HTR-8/SVneo (cell line): Measurements from ENCODE around the gene SPACA7.

ENCODE experiments used
- DNase-seq: peaks from one replicate; pipeline ENCODE4 v3.0.0; 2011; ENCODE audit warnings: low spot score, mixed read lengths; ENCODE audit not compliant: insufficient read length
- FAIRE-seq: peaks from 2 replicates; lab custom pipeline; 2011; peaks lifted over from hg19 to GRCh38; lab: Jason Lieb, UNC

SPACA7 gene, protein sequence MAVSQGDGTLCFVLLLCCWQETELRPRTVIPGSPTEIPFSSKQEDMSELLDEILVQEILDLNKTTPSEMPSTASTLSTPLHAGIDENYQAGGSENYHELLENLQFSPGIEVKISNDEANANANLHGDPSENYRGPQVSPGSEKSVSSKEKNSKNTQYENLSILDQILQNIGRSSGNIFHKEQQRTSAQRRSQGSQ

DNA sequence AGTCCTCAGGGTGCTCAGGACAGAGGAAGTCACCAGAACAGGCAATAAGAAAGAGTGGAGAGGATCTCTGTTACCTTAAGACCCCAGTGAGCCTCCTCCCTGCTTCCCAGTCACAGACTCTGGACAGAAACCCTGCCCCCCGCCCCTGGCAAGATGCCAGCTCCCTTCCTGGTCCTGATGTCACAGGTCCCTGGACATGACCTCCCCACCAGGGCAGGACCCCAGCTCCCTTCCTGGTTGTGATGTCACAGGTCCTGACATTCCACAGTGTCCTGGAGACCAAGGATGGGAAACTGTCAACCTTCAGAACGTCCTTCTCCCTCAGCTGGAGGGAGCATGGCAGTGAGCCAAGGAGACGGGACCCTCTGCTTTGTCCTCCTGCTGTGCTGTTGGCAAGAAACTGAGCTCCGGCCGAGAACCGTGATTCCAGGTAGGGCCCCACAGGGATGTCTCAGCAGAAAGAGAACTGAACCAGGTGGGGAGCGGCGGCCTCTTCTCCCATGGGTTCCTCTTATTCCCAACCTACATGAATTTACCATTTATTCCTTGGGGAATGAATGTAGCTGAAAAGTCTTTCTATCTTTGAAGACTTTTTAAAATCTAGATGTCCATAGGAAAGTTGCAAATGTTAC lies at the start of gene SPACA7:
Gene SPACA7 (plus strand): TSS at position 306 of the 632 bp plus-strand sequence. CDS start 31 bp downstream, at position 337.
- DNase-seq (no peak), FAIRE-seq (no peak)

DNA sequence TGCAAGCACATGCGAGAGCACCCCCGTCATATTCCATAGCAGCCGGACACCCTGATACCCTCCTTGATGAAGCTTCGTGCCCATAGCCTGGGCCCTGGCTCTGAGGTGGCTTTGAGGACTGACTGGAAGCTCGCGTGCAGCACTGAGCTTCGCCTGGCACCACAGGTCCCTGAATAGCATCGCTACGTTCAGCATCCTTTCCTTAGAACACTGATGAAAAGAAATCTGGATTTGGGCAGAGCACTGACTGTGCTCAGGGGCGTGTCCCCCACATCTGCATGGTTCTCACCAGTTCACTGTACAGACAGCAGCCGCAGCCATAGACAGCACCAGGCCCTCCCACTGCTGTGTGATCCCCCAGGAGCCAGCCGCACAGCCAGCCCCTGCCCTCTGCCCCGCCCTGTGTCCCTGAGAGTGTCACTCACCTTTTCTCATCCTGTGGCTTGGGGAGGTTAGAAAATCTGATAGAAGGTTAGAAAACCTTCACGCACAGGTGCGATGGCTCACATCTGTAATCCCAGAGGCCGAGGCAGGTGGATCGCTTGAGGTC lies 49.3 kb upstream of the SPACA7 start:
- DNase-seq (no peak), FAIRE-seq (no peak)

DNA sequence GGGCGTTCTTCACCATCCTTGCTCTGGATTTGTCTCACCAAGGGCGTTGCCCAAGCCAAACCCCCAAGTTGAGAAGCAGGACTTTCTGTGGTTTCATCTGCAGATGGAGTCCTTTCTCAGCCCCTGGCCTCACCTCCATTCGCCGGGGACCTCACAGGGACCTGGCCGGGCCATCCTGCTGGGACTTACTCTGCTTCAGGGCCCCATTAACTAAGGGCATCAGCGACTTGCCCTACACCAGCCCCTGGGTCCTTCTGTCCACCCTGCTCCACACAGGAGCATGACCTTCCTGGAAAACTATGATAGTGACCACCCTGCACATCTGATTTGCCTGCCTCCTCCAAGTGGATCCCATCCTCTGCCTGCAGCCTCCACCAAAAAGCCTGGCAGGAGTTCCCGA lies 47.2 kb upstream of the SPACA7 start:
- FAIRE-seq (no peak), DNase-seq (no peak)

DNA sequence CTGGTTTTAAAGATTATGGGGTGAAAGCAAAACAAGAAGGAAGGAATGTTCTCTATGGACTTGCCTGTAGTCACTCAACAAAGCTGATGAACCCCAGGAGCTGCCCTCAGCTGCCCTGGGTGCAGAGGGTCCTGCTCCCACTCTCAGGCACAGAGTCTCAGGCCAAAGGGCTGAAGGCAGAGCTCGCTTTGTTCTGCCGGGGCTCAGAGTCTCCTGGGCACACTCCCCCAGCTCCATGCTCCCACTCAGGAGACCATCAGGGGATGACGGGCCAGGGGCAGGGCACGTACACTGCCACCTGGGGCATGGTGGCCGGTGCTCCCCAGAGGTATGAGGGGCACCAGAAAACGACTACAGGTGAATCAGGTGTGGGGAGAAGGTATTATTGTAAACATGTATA lies 46.8 kb upstream of the SPACA7 start:
- DNase-seq: no peak
- no peak for FAIRE-seq

DNA sequence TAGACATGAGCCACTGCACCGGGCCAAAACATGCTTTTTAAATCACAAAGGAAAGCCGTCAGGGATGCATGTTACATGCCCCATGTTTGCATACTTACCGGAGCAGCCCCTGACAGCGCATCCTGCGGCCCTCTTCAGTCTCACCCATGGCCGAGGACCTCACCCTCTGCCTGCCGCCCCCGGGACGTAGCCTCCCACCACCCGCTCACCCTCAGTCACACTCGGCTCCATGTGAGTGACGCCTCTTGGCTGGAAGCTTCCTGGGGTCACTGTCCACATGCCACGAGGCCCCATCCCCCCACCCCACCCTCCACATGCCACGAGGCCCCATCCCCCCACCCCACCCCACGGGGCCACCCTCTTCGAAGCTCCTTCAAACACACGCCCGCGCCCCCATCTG lies 46.1 kb upstream of the SPACA7 start:
- DNase-seq (no peak), FAIRE-seq (no peak)

DNA sequence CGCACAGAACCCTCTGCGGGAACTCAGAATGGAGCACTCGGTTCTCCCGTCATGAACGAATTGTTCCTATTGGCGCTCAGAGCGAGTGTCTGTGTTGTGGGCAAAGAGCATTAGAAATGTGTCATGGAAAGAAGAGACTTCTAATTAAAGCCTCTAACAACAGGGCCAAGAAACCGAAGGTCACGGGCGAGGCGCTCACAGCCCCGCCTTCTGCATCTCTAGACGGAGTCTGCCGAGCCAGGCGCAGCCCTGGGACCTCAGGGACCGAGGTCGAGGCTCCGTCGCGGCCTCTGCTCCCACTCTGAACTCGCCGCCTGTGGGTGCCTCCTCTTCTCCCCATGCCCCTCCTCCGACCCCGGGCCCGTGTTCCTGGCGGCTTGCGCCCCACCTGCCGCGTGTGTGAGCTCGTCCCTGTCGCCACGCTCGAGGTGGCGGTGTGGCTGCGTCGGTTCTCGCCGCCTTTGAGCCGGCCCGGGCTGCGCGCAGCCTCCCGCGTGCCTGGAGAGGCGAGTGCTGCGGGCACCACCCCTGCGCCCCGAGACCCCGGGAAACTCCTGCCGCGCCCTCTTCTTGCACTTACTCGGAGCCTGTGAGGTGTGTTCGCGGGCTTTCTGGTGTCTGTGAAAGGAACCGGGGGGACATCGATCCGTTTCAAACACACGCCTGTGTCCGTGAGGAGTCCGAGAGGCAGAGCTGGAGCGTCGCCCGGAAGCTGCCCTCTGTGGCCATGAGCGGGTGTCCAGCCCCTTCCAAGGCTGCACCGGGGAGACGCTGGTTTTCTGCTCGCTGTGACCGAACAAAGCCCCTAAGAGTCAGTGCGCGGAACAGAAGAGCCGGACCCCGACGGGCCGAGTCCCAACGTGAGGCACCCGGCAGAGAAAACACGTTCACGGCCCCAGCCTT lies 45.4 kb upstream of the SPACA7 start:
- no peak for DNase-seq

DNA sequence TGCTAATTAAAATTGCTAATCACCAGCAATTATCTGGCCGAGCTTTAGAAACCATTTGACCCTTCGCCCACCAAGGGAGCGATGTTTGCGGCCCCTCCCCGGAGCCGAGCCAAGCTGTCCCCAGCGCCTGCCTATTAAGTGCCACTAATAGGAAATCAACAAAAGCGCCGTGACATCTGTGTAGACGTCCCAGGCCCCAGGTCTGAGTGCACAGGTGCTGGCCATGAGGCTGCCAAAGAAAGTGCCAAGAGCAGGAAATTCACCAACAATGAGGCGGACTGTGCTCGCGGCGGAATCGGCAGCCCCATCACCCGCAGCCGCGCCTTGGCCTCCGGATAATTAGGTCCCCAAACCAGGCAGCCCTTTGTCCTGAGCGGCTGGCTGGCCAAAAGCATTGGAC lies 44.5 kb upstream of the SPACA7 start:
- no peak for FAIRE-seq
- DNase-seq: no peak

More for the DNA sequence above, 45.4 kb upstream of the SPACA7 start:
- FAIRE-seq: no peak

DNA sequence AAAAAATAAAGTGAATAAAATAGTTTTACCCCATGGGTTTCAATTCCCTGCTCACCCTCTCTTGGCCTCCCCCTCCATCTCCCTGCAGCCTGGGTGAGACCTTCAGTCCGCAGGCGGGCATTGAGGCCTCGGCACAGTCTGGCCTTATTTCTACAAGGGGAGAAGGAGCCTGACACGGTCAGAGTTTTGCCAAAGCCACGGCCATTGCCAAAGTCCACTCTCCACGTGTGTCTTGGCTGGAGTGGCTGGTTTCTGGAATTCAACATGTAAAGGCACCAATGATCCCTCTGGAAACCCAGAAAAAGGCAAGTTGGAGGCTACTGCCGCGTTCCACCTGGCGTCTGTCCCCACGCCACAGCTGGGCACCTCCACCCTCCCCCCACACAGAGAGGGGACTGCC lies 43.4 kb upstream of the SPACA7 start:
- no peak for DNase-seq
- no peak for FAIRE-seq

DNA sequence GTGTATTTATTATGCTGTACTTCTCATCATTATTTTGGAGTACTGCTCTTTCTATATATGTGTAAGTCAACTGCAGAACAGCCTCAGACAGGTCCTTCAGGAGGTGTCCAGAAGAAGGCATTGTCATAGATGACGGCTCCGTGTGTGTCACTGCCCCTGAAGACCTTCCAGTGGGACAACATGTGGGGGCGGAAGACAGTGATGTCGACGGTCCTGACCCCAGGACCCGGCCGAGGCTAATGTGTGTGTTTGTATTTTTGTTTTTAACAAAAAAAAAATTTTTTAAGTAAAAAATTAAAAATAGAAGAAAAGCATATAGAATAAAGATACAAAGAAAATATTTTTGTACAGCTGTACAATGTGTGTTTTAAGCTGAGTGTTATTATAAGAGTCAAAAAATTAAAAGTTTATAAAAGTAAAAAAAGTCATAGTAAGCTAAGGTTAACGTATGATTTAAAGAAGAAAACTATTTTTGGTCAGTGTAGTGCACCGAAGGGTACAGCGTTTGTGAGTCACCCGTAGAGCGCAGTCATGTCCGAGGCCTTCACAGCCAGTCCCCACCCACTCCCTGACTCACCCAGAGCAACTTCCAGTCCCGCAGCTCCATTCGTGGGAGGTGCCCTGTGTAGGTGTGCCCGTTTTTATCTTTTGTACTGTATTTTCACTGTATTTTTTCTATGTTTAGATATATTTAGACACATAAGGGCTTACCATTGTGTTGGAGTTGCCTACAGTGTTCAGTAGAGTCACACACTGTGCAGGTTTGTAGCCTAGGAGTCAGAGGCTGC lies 42.2 kb upstream of the SPACA7 start:
- no peak for DNase-seq
- no peak for FAIRE-seq

DNA sequence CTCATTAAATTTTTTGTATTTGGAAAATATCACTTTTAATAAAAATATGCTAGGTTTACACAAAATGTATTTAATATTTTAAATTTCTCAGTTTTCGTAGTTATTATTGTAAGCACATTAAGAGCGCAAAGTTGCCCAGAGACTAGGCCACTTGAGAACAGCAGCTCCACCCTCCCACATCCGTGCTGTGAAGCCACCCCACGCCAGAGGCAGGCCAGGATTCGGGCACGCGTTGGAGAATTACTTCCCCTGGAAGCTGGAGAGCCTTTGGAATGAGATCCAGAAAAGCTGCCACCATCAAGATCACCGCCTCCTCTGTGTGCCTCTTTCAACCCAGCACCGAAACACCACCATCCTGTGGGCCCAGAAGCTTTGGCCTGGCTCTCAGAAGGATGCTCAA lies 41.0 kb upstream of the SPACA7 start:
- FAIRE-seq (no peak), DNase-seq (no peak)

DNA sequence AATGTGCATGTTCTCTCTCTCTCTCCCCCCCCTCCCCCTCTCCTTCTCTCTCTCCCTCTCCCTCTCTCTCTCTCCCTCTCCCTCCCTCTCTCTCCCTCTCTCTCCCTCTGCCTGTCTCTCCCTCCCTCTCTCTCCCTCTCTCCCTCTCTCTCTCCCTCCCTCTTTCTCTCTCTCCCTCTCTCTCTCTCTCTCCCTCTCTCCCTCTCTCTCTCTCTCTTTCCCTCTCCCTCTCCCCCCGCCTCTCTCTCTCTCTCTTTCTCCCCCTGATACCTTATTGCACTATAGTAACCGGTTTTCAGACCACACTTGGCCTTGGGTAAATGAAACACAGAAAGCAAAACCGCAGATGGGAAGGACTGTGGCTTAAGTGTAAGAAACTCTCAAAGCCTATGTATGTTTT lies 34.7 kb upstream of the SPACA7 start:
- FAIRE-seq (no peak), DNase-seq (no peak)

DNA sequence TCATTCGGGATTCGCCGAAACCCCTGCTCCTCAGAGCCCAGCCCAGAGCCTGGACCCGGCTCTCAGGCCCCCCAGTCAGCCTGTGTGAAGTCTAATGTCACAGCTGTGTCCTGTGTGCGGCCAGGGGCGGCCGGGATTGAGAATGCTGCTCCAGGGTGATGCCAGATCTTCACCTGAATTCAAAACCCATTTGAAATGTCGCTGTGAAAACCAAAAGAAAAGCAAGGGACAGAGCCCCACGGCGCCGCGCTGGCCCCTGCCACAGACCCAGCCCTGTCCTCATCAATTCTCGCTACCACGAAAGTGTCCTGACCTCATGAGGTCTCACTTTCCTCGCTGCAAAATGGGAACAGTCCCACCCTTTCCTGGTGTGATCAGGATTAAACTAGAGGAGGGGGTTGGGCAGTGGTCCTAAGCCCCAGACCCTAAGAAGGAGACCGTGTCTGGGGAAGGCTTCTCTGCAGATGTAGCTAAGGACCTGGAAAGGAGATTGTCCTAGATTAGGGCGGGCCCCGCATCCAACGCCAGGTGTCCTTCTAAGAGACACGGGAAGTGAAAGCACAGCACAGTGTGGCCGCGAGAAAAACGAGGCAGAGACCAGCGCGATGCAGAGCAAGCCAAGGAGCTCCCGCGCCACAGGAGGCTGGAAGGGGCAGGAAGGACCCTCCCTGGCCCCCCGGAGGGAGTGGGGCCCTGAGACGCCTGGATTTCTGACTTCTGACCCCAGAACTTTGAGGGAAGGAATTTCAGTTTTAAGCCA lies 34.0 kb upstream of the SPACA7 start:
- FAIRE-seq: no peak
- DNase-seq: no peak

DNA sequence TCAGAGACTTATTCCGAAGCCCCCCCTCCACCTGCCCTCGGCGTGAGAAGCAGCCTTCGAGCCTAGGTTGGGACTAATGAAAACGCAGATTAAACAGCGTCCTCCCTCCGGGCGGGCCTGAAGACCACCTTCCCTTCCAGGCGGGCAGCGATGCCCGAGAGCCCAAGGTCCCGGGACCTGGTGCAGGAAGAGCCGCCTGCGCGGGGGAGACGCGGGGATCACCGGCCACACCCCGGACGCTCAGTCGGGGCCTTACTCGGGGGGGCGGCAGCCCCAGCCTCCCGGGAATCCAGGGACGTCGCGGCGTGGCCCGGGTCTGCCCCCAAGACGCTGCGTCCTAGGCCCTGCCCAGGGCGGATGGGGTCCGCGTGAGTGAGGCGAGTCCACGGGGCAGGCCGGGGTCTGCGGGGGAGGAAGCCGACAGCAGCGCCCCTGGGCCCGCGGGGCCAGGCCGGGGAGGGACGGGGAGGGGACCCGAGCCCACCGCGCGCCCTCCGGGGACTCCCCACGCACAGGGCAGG lies 33.3 kb upstream of the SPACA7 start:
- FAIRE-seq: no peak
- DNase-seq: no peak

DNA sequence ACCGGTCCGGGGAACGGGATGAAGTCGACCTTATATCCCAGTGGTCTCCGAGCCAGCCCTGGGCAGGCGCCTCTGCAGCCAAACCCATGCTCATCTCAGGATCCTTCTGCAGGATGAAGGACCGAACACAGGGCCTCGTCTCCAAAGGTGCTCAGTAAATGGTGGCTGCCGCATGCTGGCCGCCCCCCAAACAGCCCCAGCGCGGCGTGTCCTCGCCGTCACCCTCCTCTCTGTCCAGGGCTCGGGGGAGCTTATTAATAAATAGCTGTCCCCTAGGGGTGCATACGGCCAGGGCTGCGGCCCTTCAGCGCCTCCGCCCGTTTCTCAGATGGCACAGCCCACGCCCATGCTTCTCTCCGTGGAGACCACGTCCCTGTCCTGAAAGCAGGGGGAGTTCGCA lies 32.6 kb upstream of the SPACA7 start:
- DNase-seq (no peak), FAIRE-seq (no peak)

DNA sequence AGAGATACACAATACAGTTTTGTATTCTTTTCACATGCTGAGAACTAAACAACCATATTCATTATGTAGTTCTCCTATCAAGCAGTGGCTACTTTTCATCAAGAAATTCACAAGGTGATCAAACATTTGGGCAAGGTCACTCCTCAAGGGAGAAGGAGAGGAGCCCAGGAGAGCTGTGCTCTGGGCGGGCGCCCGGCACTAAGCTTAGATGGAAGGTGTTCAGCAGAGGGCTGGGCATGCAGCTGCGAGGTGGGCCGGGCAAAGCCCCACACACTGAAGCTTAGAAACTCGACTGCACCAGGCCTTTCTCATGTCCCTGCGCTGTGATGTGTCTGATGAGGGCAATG lies 30.4 kb upstream of the SPACA7 start:
- no peak for DNase-seq
- no peak for FAIRE-seq

DNA sequence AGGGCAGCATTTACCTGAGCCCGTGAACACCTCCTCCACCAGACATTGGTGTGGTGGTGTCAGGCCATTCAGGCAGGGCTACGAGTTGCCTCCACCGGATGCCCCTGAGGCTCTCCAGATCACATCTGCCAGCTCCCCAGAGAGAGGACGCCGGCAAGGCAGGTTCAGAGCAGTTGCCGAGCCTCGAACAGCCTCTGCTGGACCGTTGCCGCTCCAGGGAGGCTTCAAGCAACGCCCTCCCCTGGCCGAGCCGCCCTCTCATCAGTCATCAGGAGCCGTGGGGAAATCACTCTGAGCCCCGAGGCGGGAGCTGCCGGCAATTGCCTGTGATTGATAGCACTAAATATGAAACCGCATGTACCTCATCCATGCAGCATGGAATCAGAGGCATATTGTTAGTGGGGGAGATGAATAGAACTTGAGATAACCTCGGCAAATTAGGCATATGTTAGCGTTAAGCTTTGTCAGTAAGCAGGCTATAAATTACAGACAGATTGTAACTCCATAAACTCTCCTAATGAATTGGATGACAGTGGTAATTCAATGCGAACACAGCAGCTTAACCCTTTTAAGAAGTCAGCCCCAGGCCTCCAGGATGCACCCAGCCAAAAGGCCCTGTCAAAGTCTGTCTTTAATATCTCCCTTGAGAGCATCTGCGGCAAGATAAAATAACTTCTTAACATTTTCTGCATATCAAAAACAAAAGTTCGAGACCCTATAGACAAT lies 29.8 kb upstream of the SPACA7 start:
- no peak for FAIRE-seq
- DNase-seq: no peak

DNA sequence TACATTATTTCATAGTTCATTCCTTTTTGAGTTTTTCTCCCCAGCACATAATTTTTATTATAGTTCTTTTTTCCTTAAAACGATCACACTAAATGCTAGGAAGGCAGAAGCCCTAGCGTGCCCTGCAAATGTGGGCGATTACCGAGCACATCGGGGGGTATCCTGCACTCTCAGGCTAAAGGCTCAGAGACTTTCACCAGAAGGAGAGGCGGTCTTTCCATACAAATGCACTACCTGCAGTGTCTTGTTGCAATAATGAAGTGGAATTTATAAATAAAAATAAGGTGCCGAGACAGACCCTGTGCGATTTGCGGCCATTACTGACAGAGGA lies 29.3 kb upstream of the SPACA7 start:
- no peak for DNase-seq
- no peak for FAIRE-seq

DNA sequence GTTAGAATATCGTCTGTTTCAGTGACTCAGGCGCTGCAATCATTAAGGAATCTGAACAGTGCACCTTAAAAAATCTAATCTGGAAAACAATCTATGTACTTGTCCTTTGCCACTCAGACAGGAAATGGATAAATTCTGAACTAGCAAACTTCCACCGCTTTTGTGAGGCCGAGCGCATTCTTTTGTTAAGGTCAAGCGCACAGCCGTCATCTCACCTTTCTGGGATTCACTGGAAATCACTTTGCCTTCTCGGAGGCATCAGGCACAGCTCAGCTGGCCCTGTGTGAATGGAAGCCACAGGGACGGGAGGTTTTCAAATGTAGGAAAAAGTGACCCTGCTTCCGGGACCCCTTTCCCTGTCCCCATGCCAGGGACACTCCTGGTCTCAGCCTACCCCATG lies 28.2 kb upstream of the SPACA7 start:
- DNase-seq (no peak), FAIRE-seq (no peak)
